Kidney epithelial cell (primary cell): Measurements from ENCODE around the gene MYH7B. TPM values are rescaled to one million over a fixed set of nuclear protein-coding genes. Genes with fewer than 3 reads are reported as not detected.

Experiments
- DNase-seq: peaks from one replicate; pipeline ENCODE4 v3.0.0-alpha.2; 2010; ENCODE audit warnings: low read depth
- H3K27me3 ChIP-seq: 2 replicates; pipeline ENCODE4 v1.6.0; 2011; ENCODE audit warnings: low read length; ENCODE audit not compliant: control insufficient read depth, insufficient read depth
- H3K36me3 ChIP-seq: 2 replicates; pipeline ENCODE4 v1.5.1; 2011; ENCODE audit warnings: low read length; ENCODE audit not compliant: control insufficient read depth, insufficient read depth
- H3K4me3 ChIP-seq: 2 replicates; pipeline ENCODE4 v1.5.1; 2011; ENCODE audit warnings: low read depth, mild to moderate bottlenecking, control low read depth, low read length
- CTCF ChIP-seq: IDR thresholded peaks from 2 replicates; pipeline ENCODE4 v1.5.1; 2011; ENCODE audit warnings: mild to moderate bottlenecking, moderate library complexity, low read length, control low read depth, inconsistent platforms; ENCODE audit not compliant: insufficient read depth, poor library complexity, severe bottlenecking
- total RNA-seq: library from RNA; depleted of rRNA; stranded (reverse); fragments of >200 nt; gene quantifications from 2 replicates; pipeline ENCODE4 v1.2.3, GENCODE V29; 2015

MYH7B gene
- total RNA-seq, 1 donor from 2014 or later, result 0.04 TPM

GRCh38 chr20:34967421-34967820 lies 11.8 kb downstream of the MYH7B start:
- TF ChIP-seq CTCF, result no peak

GRCh38 chr20:34968042-34968775 lies 12.5 kb downstream of the MYH7B start:
- DNase-seq, result no peak
- Histone ChIP-seq H3K4me3 (no peak overlapping the region), H3K36me3 (no peaks in the 10 kb centered on the region), H3K27me3 (no peaks in the 10 kb centered on the region)
- no peak for TF ChIP-seq CTCF

More at GRCh38 chr20:34967421-34967820, 11.8 kb downstream of the MYH7B start:
- DNase-seq, result no peak
- Histone ChIP-seq H3K36me3 (no peaks in the 10 kb centered on the region), H3K4me3 (no peak overlapping the region), H3K27me3 (no peaks in the 10 kb centered on the region)

GRCh38 chr20:34970193-34970840 lies 14.6 kb downstream of the MYH7B start:
- TF ChIP-seq CTCF, result no peak
- DNase-seq, result no peak
- Histone ChIP-seq H3K4me3 (no peak overlapping the region), H3K36me3 (no peaks in the 10 kb centered on the region), H3K27me3 (no peaks in the 10 kb centered on the region)

GRCh38 chr20:34970846-34971560 lies 15.3 kb downstream of the MYH7B start:
- no peaks in the 10 kb centered on the region for H3K36me3 ChIP-seq
- H3K27me3 ChIP-seq, result no peaks in the 10 kb centered on the region
- no peak for TF ChIP-seq CTCF
- no peak overlapping the region for H3K4me3 ChIP-seq
- DNase-seq, result no peak

- H3K4me3 ChIP-seq, result no peak overlapping the region
- H3K27me3 ChIP-seq, result no peaks in the 10 kb centered on the region
- TF ChIP-seq CTCF, result no peak
- H3K36me3 ChIP-seq, result no peaks in the 10 kb centered on the region
- DNase-seq, result no peak
Observed at GRCh38 chr20:34971561-34972235, 16.0 kb downstream of the MYH7B start.
